PC-9 (cell line): ENCODE data around the gene SLC6A3.
A peak's percentile ranks its signal among the peaks of the same experiment; 100 is the strongest.

ENCODE experiments used
- CTCF ChIP-seq: fragments of 200-600 bp; sonication (generic); conservative IDR thresholded peaks from 2 replicates; pipeline ENCODE4 v1.6.1; 2017; ENCODE audit warnings: mixed run types, antibody characterized with exemption, mild to moderate bottlenecking, moderate library complexity
- EZH2 ChIP-seq: fragments of 200-600 bp; sonication (generic); IDR thresholded peaks from 2 replicates; pipeline ENCODE4 v1.8.0; 2017; ENCODE audit warnings: antibody characterized with exemption, low read depth

- TF ChIP-seq CTCF (peak; percentile 85), EZH2 (no peak)
These were observed 34.4 kb upstream of the SLC6A3 start for GRCh38 chr5:1479581-1480188.
